GM19238 (cell line): ENCODE results near the gene PDLIM3.
"Not testable (repeated sequence)": the region's sequence is repeated elsewhere in the genome, so short reads cannot be mapped to it uniquely, and the experiment has no call there.

Experiments used
- DNase-seq: peaks from one replicate; pipeline ENCODE4 v3.0.0; 2011; ENCODE audit warnings: low spot score; ENCODE audit not compliant: insufficient read length

PDLIM3 gene

GRCh38 chr4:185522451-185522850 lies 12.9 kb downstream of the PDLIM3 start:
- DNase-seq: no peak

- no peak for DNase-seq
These were observed 15.2 kb downstream of the PDLIM3 start for GRCh38 chr4:185520119-185520518.

DNA sequence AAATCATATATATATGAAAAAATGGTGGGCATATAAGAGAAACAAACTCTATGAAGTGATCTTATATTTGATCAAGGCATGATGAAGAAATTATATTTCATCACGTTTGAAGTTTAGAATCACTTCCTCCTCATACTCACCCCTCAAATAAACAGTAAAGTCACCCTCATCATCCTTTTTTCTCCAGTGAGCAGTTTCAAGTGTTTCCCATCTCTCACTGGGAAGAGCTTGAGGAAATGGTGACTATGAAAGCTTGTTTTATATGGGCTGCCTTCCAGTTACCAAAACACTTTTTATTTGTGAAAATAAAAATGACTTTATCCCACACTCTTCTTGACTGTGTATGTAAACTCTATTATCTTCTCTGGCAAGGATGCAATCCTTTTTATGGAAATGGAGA lies 16.8 kb downstream of the PDLIM3 start:
- DNase-seq: no peak

DNA sequence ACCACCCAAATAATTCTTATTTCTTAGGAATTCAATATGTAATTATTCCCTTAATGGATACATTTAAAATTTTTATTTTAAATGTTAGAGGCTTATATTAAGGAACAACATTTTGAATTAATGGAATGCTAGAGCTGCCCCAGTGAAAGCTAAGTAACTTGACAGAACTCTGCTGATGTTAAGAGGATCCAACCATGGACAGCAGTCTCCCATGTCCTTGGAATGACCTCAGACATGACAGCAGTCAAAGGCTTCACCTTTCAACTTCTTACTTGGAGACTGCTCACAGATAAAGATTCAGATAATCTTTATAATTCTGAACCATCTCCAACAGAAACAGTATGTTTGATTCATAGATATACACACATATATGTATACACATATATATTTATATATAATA lies 17.2 kb downstream of the PDLIM3 start:
- DNase-seq: no peak

DNA sequence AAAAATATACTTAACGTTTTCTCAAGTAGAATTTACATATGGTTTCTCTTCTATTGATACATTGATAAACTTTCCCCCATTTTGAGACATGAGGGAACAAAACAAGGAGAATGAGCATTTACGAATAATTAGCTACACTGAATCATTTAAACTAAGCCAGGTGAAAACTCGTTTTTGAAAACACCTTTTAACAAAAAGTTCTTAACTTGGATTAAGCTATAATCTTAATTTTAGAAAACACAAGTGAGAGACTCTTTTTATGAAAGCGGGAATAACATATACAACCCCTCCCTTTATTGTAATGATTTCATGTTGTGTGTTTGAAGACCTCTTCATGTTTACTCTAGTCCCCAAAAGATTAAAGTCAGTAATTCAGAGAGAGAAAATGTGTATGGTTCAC lies 20.1 kb downstream of the PDLIM3 start:
- no peak for DNase-seq

DNA sequence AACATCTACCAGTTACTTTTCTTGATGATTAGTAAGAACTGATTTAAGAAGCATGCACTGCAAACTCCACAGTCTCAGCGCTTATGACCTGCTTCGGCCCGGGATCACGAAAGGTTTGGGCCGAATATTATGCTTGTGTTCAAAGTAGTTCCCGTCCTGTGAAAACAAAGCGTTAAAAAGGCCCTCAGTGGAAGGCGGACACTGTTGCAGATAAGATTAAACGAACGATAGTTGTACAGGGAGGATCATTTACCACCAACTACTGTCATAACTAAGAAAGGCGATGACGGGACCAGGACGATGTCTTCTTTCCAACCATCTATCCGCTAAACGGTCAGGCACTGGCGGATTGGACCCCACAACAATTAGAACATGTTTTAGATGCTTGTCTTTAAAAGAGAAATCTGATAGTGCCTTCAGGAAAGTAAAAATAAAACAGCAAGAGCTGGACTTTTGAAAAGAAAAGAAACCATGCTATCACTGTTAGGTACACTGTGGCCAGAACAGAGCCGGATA lies 21.1 kb downstream of the PDLIM3 start:
- no peak for DNase-seq

- DNase-seq: no peak
These were observed 21.7 kb downstream of the PDLIM3 start for GRCh38 chr4:185513489-185514181.

GRCh38 chr4:185512516-185512915 lies 22.8 kb downstream of the PDLIM3 start:
- DNase-seq: no peak

DNA sequence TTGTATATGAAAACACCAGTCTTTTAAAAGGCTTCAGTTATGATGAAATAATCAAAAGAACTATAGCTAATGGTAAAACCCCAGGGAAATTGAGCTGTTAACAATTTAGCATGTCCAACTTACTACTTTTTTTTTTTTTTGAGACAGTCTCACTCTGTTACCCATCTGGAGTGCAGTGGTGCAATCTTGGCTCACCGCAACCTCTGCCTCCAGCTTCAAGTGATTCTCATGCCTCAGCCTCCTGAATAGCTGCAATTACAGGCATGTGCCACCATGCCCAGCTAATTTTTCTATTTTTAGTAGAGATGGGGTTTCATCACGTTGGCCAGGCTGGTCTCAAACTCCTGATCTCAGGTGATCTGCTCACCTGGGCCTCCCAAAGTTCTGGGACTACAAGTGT lies 24.1 kb downstream of the PDLIM3 start:
- DNase-seq: not testable (repeated sequence)

- DNase-seq: no peak
These were observed 24.5 kb downstream of the PDLIM3 start for GRCh38 chr4:185510806-185511205.

DNA sequence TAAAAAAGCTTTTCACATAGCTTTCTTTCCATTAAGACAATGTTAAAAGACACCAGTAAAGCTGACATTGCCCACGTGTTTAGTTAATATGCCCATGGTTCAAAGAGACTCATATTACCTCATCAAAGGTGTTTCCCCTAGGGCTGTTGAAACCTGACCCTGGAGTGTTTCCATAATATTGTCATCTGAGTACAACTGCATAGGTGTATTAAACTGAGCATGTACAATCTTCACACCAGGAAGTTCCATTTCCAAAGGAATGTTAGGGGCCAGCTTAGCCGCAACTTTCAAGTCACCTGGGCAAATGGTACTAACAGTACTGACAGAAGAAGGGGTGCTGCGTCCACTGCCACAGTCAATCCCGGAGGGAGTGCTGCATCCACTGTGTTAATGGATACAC lies 27.1 kb downstream of the PDLIM3 start:
- DNase-seq: no peak

DNA sequence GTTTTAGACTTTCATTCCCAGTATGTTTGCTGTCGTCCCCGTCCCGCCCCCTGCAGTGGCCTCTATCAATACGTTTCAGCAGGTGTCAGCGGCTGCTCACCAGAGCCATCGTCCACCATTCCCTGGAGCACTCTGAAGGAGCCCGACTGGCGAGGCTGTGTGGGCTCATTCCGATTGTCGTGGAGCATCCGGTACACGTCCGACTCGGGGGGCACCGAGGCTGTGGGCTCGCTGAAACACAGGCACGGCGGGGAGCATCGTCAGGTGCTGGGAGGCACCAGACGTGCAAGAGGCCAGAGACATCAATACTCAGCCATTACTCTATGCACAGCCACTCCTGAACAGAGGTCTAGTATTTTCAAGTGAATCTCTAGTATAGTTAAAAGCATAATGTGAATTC lies 28.9 kb downstream of the PDLIM3 start:
- no peak for DNase-seq

GRCh38 chr4:185504098-185505047 lies 30.9 kb downstream of the PDLIM3 start:
- DNase-seq: no peak

- no peak for DNase-seq
These were observed 32.9 kb downstream of the PDLIM3 start for GRCh38 chr4:185502386-185502785.

DNA sequence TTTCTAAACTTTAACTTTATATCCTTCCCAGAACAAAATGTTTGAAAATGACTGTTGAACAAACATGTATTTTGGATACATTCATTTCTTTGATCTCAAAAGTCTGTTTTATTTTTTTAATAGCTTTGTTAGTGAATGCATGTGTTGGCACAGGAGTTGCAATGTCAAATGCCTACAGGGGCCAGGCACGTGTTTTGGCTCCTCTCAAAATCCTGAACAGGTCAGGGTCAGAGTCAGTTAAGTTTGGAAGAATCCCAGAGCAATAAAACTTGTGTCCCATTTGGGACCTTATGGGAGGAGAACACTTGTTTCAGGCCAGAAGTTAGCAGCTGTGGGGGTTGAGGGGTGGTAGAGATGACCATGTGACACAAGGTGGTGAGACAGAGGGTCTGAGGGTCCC lies 34.7 kb downstream of the PDLIM3 start:
- DNase-seq: no peak

DNA sequence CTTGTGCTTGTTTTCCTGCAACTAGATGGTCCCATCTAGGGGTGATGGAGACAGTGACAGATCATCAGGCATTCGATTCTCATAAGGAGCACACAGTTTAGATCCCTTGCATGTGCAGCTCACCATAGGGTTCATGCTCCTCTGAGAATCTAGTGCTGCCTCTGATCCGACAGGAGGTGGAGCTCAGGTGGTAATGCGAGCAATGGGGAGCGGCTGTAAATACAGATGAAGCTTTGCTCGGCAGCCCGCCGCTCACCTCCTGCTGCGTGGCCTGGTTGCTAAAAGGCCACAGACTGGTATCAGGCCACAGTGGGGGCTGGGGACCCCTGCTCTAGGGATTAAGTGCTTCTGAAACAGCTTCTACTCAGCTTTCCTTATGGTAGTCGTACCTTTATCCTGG lies 35.3 kb downstream of the PDLIM3 start:
- DNase-seq: no peak

DNA sequence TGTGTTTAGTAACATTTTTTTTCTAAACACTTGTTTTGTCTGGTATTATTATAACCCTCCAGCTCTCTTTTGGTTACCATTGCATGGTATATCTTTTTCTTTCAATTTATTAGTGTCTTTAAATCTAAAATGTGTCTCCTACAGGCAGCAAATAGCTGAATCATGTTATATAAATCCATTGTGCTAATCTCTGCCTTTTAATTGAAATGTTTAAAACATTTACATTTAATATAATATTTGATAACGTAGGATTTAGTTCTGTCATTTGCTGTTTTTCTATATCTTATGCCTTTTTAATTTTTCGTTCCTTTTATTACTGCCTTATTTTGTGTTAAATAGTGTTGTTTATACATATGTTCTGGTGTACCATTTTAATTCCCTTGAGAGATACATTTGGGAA lies 46.7 kb downstream of the PDLIM3 start:
- DNase-seq: no peak

DNA sequence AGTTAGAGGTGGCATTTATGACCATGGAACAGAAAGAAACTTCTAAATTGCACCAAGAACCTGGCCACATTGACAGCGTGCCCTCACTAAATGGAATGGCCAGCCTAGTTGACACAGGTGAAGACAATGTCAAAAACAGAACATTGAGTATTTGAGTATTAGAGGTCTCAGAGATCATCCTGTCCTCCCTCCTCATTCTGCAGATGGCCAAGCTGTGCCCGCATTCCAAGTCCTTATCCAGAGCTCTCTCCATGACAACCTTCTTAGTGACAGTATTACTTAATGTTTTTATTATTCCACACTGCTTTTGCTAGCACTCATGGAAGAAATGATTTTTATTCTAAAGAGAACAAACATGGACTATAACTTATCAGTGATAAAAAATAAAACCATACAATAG lies 53.9 kb downstream of the PDLIM3 start:
- no peak for DNase-seq

DNA sequence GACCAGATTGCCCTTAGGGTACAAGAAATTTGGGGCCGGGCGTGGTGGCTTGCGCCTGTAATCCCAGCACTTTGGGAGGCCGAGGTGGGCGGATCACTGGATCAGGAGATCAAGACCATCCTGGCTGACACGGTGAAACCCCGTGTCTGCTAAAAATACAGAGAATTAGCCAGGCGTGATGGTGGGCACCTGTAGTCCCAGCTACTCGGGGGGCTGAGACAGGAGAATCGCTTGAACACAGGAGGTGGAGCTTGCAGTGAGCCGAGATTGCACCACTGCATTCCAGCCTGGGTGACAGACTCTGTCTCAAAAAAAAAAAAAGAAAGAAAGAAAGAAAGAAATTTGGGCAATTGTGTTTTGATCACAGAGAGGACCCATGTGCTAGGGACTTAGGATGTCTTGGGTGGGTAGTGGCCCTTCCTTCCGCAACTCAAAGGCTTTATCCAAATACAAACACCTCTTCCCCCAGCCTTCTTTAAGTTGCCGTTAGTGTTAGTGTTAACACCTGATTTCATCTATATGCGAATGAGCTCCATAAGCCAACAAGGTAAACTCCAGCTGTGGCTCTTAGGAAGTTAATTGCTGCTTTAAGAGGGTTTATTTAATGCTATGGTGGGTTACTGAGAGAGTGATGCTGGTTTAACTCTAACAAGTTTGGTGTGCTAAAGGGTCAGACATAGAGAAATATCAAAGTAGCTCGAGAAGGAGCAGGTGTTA lies 55.1 kb downstream of the PDLIM3 start:
- no peak for DNase-seq

DNA sequence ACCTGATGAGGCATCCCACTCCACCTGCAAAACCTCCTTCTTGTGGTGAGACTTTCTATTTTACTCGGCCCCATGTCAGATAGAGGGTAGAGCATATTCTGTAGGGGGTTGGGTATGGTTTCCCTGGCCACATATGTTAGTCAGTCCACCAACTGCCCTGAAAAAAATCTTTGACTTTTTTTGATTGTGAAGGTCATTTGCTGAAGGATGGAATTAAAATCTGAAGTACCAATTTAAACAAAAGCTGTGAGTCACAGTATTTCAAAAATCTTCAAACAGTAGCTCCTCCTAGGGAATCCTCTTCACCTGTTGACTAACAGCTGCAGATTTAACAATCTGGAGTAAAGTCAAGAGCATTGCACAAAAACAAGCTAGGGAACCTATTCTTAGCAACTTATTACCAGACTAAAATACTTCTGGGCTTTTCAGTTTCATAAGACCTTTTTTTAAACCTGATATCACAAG lies 55.8 kb downstream of the PDLIM3 start:
- DNase-seq: peak; percentile 25

DNA sequence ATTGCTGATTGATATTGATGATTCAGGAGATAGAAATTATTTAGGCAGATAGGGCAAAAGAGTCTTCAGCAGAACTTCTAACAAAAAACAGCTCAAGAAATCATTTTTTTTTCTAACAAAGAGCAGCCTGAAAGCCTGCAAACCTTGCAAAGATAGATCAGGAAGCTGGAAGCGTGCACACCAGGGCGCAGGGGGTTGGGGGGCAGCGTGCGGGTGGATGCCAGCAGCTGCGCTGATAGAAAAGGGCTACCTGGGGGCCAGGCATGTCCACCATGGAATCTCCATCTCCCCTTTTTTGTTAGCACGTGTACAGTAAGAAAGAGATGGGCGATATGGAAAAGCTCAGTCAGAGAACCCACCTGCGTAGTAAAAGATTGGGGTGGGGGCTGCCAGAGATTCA lies 62.1 kb downstream of the PDLIM3 start:
- no peak for DNase-seq

- DNase-seq: no peak
These were observed 63.2 kb downstream of the PDLIM3 start for GRCh38 chr4:185472103-185472542.
